GM12801 (cell line): ENCODE measurements around the gene SLC1A1.

ENCODE experiments used
- TF ChIP-seq, protein P1 (sequence below): IDR thresholded peaks from one replicate; pipeline ENCODE4 v1.5.1; 2011; ENCODE audit warnings: control low read depth; ENCODE audit not compliant: insufficient read length; ENCODE audit errors: extremely low read depth

The SLC1A1 gene

DNA sequence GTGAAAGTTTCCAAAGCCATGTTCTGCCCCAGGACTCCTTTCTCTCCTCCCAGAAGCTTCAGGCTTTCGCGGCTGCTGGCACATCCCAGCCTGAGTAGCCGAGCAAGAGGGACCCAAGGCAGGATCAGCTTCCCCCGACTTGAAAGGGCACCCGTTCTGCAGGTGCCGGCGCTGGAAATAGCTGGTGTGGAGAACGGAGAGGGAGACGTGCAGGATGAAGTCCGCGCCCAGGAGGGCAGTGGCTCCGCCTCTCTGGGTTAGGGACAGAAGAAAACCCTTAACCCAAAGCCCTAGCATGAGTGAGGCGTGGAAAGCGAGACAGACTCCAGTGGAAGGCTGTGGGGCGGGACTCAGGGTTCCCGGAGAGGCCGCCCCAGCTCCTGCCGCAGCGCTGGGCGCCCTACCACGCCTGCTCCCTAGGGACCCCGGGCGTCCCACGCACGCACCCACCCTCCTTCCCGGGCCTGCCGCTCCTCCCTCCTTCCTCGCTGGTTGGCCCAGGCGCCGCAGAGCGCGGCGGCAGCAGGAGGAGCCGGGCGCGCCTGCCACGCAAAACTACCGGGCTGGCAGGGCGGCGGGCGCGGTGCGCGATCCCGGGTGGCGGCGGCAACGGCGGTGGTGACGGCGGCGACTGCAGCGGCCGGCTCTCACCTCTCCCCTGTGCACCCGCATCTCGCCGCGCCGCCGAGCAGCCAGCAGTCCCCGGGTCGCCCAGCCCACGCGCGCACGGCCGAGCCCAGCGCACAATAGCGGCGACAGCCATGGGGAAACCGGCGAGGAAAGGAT is at the start of gene SLC1A1:
SLC1A1 (plus strand) TSS at position 550 of the 786 bp plus-strand sequence; CDS start at position 762, 212 bp downstream.
- TF ChIP-seq, protein P1, sequence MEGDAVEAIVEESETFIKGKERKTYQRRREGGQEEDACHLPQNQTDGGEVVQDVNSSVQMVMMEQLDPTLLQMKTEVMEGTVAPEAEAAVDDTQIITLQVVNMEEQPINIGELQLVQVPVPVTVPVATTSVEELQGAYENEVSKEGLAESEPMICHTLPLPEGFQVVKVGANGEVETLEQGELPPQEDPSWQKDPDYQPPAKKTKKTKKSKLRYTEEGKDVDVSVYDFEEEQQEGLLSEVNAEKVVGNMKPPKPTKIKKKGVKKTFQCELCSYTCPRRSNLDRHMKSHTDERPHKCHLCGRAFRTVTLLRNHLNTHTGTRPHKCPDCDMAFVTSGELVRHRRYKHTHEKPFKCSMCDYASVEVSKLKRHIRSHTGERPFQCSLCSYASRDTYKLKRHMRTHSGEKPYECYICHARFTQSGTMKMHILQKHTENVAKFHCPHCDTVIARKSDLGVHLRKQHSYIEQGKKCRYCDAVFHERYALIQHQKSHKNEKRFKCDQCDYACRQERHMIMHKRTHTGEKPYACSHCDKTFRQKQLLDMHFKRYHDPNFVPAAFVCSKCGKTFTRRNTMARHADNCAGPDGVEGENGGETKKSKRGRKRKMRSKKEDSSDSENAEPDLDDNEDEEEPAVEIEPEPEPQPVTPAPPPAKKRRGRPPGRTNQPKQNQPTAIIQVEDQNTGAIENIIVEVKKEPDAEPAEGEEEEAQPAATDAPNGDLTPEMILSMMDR: no peak

DNA sequence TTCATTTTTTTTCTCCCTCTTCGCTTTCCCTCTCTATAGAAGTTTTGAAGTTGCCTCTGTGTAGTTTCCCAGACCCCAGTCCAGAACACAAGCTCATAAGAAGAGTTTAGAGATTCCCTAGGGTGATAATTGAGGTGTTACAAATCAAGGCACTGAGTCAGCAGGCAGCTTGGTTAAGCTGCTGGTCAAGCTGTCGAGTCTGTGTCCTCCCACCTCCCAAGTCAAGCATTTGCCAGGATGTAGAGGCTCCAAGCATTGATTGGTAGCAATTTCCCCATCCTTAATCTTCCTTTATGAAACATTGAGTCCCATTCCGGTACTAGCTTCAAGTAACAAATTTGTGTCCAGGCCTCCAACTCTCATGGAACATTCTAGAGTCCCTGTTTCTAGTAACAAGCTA is 47.5 kb upstream of the SLC1A1 start:
- TF ChIP-seq, protein P1: no peak

DNA sequence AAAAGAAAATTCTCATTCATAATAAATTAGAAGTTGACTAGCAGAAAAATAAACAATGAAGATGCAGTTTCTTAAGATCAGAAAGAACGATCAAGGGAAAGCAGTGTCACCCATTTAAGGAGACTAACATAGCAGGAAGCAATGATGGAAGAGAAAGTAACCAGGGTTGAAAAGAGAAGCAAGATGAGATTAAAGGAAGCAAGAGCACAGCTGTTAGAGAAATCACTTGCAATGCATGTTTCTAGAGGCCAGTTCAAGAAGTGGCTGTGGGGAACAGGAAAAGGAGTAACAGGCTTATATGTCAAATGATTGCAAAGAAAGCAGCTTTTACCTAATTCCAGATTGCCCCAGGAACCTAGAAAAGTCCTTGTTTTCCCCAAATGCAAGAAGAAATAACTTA is 46.8 kb upstream of the SLC1A1 start:
- TF ChIP-seq, protein P1: no peak

DNA sequence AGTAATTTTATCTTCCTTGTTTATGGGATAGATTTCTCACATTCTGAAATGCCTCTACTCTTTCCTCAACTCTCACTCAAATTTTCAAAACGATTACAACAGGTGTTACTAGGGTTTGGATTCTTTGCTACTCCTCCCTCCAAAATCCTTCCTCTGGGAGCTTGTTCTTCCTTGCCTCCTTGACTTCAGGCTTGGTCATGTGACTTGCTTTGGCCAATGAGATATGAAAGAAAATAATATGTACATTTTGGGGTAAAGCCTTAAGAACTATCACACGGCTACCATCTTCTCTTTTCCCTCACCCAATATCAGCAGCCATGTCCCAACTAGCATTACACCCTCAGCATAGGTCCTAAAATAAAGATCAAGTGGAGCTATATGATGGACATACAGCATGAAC is 28.8 kb upstream of the SLC1A1 start:
- TF ChIP-seq, protein P1: no peak

DNA sequence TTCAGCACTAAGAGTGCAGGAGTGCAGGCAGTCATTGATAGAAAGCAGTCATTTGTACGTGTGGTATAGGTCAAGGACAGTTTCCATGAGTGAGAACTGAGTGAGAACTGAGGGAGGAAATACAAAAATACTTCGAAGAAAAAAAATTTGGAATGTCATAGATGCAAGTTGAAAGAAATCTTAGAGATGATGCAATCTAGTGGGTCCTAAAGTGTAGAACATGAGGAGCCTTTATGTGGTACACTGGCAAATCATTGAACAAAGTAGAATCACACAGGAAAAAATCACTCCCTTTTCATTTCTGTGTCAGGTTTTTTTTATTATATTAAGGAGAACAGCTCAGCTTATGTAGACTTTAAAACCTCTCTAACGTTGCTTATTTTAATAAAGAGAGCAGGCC is 26.4 kb upstream of the SLC1A1 start:
- TF ChIP-seq, protein P1: no peak

DNA sequence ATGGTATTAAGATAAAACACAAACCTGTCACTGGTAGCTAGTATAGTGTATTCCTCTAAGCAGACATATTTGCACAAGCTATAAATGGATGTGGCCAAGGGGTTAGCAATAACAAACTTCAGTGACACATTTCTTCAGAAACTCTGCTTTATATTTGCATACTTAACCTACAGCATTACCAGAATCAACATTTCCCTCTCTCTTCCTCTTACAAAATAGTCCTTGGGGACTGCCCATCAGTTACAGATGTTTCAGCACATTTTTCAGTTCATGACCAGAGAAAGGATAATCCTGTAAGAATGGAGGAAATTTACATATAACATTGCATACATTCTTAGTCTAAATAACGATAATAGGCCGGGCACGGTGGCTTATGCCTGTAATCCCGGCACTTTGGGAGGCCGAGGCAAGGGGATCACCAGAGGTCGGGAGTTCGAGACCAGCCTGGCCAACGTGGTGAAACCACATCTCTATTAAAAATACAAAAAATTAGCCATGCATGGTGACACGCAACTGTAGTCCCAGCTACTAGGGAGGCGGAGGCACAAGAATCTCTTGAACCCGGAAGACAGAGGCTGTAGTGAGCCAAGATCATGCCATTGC is 25.3 kb upstream of the SLC1A1 start:
- TF ChIP-seq, protein P1: no peak

DNA sequence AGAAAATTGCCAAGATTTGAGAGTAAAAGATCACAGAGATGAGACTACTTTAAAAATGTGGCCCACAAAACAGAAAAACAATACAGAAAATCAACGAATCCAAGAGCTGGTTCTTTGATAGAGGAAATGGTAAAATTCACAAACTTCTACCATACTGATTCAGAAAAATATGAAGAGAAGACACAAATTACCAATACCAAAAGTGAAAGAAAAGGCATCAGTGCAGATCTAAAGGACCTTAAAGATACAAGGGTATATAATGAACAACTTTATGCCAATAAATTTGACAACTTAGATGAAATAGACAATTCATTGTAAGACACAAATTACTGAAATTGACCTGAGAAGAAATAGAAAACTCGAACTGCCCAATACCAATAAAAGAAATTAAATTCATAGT is 24.4 kb upstream of the SLC1A1 start:
- TF ChIP-seq, protein P1: no peak
